Astrocyte of the hippocampus (primary cell): ENCODE data around the gene FGF16.
"Not testable (repeated sequence)": the region's sequence is repeated elsewhere in the genome, so short reads cannot be mapped to it uniquely, and the experiment has no call there.

Experiments
- DNase-seq: peaks from one replicate; pipeline ENCODE4 v3.0.0; 2011; ENCODE audit warnings: low read depth, low spot score

FGF16 gene

GRCh38 chrX:77447653-77448569 is 722 bp downstream of the FGF16 start:
- DNase-seq = no peak

GRCh38 chrX:77450415-77450814 is 3.2 kb downstream of the FGF16 start:
- no peak for DNase-seq

- peak; percentile 31 for DNase-seq
Observed at GRCh38 chrX:77450996-77451395, 3.8 kb downstream of the FGF16 start.

GRCh38 chrX:77453190-77453589 is 6.0 kb downstream of the FGF16 start:
- DNase-seq = no peak

- DNase-seq = no peak
Observed at GRCh38 chrX:77455437-77455836, 8.2 kb downstream of the FGF16 start.

GRCh38 chrX:77484045-77484444 is 36.9 kb downstream of the FGF16 start:
- no peak for DNase-seq

GRCh38 chrX:77493677-77494553 is 46.7 kb downstream of the FGF16 start:
- DNase-seq = peak; percentile 66

GRCh38 chrX:77500164-77500563 is 53.0 kb downstream of the FGF16 start:
- not testable (repeated sequence) for DNase-seq

GRCh38 chrX:77502951-77503525 is 55.8 kb downstream of the FGF16 start:
- no peak for DNase-seq

- no peak for DNase-seq
Observed at GRCh38 chrX:77505227-77505626, 58.0 kb downstream of the FGF16 start.
